ENCODE measurements around the gene PRKAB2. TPM values are rescaled to one million over a fixed set of nuclear protein-coding genes. Genes with fewer than 3 reads are reported as not detected.
"Not testable (repeated sequence)": the region's sequence is repeated elsewhere in the genome, so short reads cannot be mapped to it uniquely, and the experiment has no call there.

Gene PRKAB2
- total RNA-seq, 2 donors from 2014 or later: 12.2 to 22.8 TPM

DNA sequence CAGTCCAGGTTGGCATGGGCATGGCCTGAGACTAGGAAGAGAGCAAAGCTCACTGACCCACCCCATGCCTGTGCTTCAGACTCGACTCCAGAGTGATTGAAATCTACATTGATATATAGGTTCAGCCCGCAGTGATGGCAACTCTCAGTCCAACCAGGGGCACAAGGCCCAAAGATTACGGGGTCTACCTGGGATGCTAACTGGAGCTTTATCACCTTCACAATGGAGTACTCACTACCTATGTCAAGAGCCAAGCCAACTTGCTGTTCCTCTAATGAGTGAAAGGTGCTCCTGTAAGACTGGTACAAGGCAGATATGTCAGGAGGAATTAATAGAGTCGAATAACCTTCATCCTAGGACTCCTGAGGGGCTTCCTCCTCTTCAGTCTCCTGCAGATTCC is 57.2 kb downstream of the PRKAB2 start:
- DNase-seq; intact Hi-C loops (cut with DNase I); ATAC-seq: not testable (repeated sequence)

DNA sequence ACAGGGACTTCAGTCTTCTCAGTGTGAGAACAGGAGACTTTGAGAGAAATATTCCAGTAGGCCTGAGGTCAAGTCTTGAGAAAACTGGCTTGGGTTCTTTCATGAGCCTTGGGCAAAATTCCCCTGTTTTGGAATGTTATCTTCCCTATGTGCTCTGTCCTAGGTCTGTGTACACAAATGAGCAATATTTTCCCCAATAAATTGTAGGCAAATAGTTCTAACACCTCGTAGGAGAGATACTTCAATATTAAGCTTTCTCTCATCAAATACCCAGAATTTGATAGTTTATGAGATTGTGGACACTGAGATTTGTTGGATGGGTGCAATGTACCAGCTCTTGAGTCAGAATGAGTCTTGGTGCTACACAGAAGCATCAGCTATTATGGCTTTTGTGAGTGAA is 57.9 kb downstream of the PRKAB2 start:
- DNase-seq; intact Hi-C loops (cut with DNase I); ATAC-seq: not testable (repeated sequence)

DNA sequence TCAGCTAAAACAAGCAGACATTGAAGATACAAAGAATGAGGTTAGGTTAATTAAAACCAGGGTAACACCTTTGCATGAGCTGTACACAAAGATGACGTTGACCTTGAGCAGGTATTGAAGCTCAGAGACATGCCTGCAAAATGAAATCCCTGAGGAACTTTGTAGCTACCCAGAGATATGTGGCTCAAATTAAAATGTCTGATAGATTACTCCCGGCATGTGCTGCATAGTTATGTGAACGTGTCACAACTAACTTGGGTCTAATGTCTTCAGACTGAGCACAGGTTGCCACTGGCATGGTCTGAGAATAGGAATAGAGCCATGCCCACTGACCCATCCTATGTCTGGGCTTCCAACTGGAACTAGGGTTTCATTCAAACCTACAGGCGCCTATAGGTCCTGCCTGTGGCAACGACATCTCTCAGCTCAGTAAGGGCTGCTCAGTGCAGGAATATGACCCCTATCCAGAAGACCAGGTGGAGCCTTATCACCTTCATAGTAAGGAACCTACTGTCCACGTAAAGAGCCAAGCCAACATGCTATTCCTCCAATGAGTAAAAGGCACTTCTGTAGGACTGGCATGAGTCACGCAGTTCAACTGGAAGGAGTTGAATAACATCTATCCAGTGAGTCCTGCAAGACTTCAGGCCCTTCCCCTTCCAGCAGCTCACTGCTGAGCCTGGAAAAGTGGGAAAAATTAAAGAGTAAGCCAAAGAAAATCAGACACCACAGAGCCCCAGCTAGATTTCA is 60.7 kb downstream of the PRKAB2 start:
- no peak for ATAC-seq
- no peak for DNase-seq
- intact Hi-C loops (cut with DNase I): no loop called here

- ATAC-seq: no peak
- intact Hi-C loops (cut with DNase I): no loop called here
- DNase-seq: no peak
Measured at GRCh38 chr1:147110872-147111271, 61.4 kb downstream of the PRKAB2 start.

DNA sequence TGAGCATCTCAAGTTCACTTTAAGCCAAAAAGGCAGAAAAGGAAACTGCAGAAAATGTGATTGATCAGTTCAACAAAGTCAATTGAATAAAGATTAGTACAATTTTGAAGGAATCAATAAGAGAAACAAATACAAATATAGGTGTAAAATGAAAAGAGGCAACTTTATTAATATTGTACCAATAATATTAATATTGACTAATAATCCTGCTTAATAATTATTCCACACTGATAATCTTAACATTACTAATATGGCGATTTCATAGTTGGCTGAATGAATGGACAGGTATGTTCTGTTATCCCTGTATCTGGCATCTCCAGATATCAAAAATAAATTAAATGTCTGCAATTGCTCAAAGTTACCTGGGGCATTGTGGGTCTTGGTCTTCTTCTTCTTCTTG is 61.8 kb downstream of the PRKAB2 start:
- no peak for ATAC-seq
- intact Hi-C loops (cut with DNase I): no loop called here
- DNase-seq: no peak

DNA sequence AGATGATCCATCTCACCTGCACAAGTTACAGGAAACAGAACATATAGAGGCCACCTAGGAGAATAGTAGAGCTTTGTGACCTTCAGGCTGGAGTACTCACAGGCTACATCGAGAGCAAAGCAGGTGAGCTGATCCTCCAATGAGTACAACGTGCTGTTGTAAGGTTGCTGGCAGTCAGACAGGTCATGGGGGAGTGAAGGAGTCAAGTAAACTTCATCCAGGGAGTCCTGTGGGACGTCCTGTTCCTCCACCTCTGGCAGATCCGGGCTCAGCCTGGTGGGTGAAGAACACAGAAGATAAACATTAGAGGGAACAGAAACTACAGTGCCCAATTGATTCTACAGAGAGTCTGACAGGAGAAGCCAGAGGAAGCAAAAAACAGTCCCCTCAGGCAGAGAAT is 62.5 kb downstream of the PRKAB2 start:
- DNase-seq (no peak), ATAC-seq (no peak)
- intact Hi-C loops (cut with DNase I): no loop called here

- intact Hi-C loops (cut with DNase I): no loop called here
- ATAC-seq: no peak
- no peak for DNase-seq
Measured at GRCh38 chr1:147109041-147109440, 63.2 kb downstream of the PRKAB2 start.

GRCh38 chr1:147106407-147106881 is 65.8 kb downstream of the PRKAB2 start:
- intact Hi-C loops (cut with DNase I); ATAC-seq; DNase-seq: not testable (repeated sequence)

DNA sequence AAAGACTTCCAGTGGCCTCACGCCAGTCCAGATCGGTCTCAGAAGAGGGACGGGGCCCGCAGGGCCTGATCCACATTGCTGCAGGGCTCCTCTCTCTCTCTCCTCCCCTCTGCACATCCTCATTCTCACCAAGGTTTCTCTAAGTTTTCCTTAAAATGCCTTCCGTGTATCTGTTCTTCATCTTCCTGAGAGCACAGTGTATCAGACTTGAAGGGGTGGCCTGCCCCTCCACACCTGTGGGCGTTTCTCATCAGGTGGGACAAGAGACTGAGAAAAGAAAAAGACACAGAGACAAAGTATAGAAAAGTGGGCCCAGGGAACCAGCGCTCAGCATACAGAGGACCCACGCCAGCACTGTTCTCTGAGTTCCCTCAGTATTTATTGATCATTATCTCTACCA is 66.4 kb downstream of the PRKAB2 start:
- DNase-seq (no peak), ATAC-seq (no peak)
- intact Hi-C loops (cut with DNase I): no loop called here

Other genes starting within 250 kb of the PRKAB2 start
- 1 to 10 TPM; 3.8 to 4.8 TPM for gene NBPF12, start 234.1 kb downstream of the PRKAB2 start, total RNA-seq
- 1 to 10 TPM; 1.4 to 1.6 TPM for gene FMO5, start 52.9 kb upstream of the PRKAB2 start, total RNA-seq
- gene CHD1L, start 70.2 kb upstream of the PRKAB2 start, total RNA-seq: 10 to 100 TPM in 1 of 2 donors, 1 to 10 TPM in 1; 9.0 to 12.3 TPM